ENCODE data around the gene PLEK2. TPM values are rescaled to one million over a fixed set of nuclear protein-coding genes. Genes with fewer than 3 reads are reported as not detected.

The PLEK2 gene
- total and polyA plus RNA-seq, 2 of the 13 experiments (the other 11 are each of a cell fraction or from before 2014, with no cell fraction given) = 0.26 to 1.5 TPM

DNA sequence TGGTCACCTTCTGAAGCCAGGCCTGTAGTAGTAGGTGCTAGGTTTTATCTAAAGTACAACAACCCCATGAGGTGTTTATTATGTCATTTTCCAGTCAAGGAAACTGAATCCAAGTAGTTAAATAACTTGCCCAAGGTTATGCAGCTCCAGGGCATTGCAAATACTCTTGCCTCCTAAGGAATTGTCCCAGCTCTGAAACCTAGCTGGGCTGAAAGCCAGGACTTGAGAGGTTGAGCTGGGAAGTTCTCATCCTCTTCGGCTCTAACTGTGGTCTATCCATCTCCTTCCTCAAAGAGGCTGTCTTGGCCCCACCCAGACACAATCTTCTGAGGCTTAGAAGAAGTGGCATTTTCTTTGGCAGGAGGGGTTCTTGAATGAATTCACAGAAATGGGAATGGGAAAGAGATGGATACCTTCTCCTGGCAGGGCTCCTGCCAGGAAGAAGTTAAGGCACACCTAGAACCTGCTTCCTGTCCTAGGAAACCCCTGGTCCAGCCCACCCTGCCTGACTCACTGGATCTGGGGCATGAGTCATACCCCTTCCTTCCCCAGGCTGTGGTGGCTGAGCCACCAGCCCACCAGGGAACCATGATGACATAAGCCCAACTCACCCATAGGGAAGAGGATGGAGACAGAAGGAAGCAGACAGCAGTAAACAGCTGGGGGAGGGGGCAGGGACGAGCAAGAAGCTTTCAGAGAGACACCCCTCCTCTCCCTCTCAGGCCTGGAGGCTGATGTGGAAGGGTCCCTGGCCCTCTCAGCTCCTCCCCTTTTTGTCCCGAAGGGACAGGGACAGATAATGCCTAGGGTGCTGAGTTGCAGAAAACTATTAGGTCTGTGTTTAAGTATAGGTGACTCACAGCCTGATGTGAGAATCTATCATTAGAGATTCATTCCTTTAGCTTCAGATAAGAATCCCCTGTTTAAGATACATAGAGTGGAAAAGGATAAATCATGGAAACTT, 2.1 kb upstream of the PLEK2 start:
- intact Hi-C loops (cut with micrococcal nuclease; ENCODE audit: unreplicated experiment) = no loop called here
- Histone ChIP-seq H3K79me2 (ENCODE audit: insufficient read depth, low read length) (no peaks in the 10 kb centered on the region), H4K20me1 (ENCODE audit: insufficient read depth, low read length) (no peaks in the 10 kb centered on the region), H3K27me3 (ENCODE audit: control insufficient read depth in 1 of 2, insufficient read depth in 2 of 2, low read length in 2 of 2) (no peaks in the 10 kb centered on the region), H3K4me1 (ENCODE audit: insufficient read depth, low read length) (peaks cover 30% of the 10 kb centered on the region), H3K9me3 (ENCODE audit: low read length) (no peaks in the 10 kb centered on the region), H3K36me3 (replicated peaks in 1 of 2; ENCODE audit: control insufficient read depth in 1 of 2, insufficient read depth in 2 of 2, low read length in 2 of 2) (no peaks in the 10 kb centered on the region), H3K27ac (ENCODE audit: extremely low read length, insufficient read depth, low read length) (no peak overlapping the region), H2AFZ (ENCODE audit: low read length) (no peak overlapping the region), H3K9ac (ENCODE audit: insufficient read depth, low read depth, low read length) (no peak overlapping the region), H3K4me3 (replicated peaks in 1 of 3; ENCODE audit: insufficient read depth in 1 of 3, low read depth in 2 of 3, low read length in 3 of 3) (no peak overlapping the region), H3K4me2 (ENCODE audit: low read depth, low read length) (no peak overlapping the region)
- 25% methylated on average over 3 of the region's 3 CpGs for WGBS (ENCODE audit: low lambda C conversion rate)
- ATAC-seq = no peak; the same call in 2 of the 3 replicates
- ChIA-PET POLR2A (no interaction called here), CTCF (ENCODE audit: low intra/inter-chr PET ratio, low total read pairs) (no interaction called here)
- in situ Hi-C loops (cut with HindIII; ENCODE audit: extremely low pct_ligation_motif_present, low pct_unique_long_range_greater_than_20kb) = no loop called here
- FAIRE-seq = no peak
- DNase-seq (ENCODE audit: low spot score) = peak; percentile 24
- peak; percentile 84 for TF ChIP-seq FOSL2 (CRISPR knock-in tag; IDR thresholded peaks at IDR 0.05)
- TF ChIP-seq, protein P1, sequence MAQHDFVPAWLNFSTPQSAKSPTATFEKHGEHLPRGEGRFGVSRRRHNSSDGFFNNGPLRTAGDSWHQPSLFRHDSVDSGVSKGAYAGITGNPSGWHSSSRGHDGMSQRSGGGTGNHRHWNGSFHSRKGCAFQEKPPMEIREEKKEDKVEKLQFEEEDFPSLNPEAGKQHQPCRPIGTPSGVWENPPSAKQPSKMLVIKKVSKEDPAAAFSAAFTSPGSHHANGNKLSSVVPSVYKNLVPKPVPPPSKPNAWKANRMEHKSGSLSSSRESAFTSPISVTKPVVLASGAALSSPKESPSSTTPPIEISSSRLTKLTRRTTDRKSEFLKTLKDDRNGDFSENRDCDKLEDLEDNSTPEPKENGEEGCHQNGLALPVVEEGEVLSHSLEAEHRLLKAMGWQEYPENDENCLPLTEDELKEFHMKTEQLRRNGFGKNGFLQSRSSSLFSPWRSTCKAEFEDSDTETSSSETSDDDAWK (CRISPR knock-in tag; IDR thresholded peaks at IDR 0.05) = no peak
- TF ChIP-seq RBM22 (optimal IDR thresholded peaks at IDR 0.05; ENCODE audit: low read length) = no peak
- BruUV-seq (replicated peaks) = no TSS peak

DNA sequence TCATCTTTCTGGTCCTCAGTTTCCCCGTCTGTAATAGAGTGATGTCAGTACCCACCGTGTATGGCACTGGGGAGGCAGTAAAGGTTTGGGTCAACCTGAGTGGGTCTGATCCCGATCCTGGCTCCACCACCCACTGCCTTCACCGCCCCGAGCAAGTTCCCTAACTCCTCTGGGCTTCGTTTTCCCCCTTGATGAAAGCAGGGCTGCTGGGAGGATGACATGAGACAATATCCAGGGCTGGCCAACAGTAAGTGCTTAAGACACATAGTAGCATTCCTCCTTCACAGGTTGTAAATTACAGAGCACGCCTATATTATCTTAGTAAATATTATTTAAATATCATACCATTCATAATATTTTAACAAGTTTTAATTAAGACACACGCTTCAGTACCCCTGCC, 595 bp downstream of the PLEK2 start:
- intact Hi-C loops (cut with micrococcal nuclease; ENCODE audit: unreplicated experiment) = no loop called here
- Histone ChIP-seq H2AFZ (ENCODE audit: low read length) (no peak overlapping the region), H3K9me3 (ENCODE audit: low read length) (no peaks in the 10 kb centered on the region), H3K9ac (ENCODE audit: insufficient read depth, low read depth, low read length) (no peak overlapping the region), H3K36me3 (replicated peaks in 1 of 2; ENCODE audit: control insufficient read depth in 1 of 2, insufficient read depth in 2 of 2, low read length in 2 of 2) (no peaks in the 10 kb centered on the region), H3K4me2 (ENCODE audit: low read depth, low read length) (no peak overlapping the region), H3K4me1 (ENCODE audit: insufficient read depth, low read length) (peaks cover 27% of the 10 kb centered on the region), H3K27ac (ENCODE audit: extremely low read length, insufficient read depth, low read length) (no peak overlapping the region), H3K4me3 (replicated peaks in 1 of 3; ENCODE audit: insufficient read depth in 1 of 3, low read depth in 2 of 3, low read length in 3 of 3) (no peak overlapping the region), H3K79me2 (ENCODE audit: insufficient read depth, low read length) (no peaks in the 10 kb centered on the region), H4K20me1 (ENCODE audit: insufficient read depth, low read length) (no peaks in the 10 kb centered on the region), H3K27me3 (ENCODE audit: control insufficient read depth in 1 of 2, insufficient read depth in 2 of 2, low read length in 2 of 2) (no peaks in the 10 kb centered on the region)
- BruUV-seq (replicated peaks) = no TSS peak
- ATAC-seq (no peak), DNase-seq (ENCODE audit: low spot score) (no peak), FAIRE-seq (no peak)
- POLR2A ChIA-PET = no interaction called here
- 53% methylated on average over 8 of the region's 8 CpGs for WGBS (ENCODE audit: low lambda C conversion rate)
- CTCF ChIA-PET (ENCODE audit: low intra/inter-chr PET ratio, low total read pairs) = no interaction called here
- in situ Hi-C loops (cut with HindIII; ENCODE audit: extremely low pct_ligation_motif_present, low pct_unique_long_range_greater_than_20kb) = no loop called here
- TF ChIP-seq FOXP1 (IDR thresholded peaks at IDR 0.05) = no peak
- no peak for TF ChIP-seq FOXP1 (CRISPR knock-in tag; IDR thresholded peaks at IDR 0.05)
- TF ChIP-seq, protein P2, sequence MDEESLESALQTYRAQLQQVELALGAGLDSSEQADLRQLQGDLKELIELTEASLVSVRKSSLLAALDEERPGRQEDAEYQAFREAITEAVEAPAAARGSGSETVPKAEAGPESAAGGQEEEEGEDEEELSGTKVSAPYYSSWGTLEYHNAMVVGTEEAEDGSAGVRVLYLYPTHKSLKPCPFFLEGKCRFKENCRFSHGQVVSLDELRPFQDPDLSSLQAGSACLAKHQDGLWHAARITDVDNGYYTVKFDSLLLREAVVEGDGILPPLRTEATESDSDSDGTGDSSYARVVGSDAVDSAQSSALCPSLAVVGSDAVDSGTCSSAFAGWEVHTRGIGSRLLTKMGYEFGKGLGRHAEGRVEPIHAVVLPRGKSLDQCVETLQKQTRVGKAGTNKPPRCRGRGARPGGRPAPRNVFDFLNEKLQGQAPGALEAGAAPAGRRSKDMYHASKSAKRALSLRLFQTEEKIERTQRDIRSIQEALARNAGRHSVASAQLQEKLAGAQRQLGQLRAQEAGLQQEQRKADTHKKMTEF (CRISPR knock-in tag; IDR thresholded peaks at IDR 0.05) = no peak
- TF ChIP-seq, protein P3, sequence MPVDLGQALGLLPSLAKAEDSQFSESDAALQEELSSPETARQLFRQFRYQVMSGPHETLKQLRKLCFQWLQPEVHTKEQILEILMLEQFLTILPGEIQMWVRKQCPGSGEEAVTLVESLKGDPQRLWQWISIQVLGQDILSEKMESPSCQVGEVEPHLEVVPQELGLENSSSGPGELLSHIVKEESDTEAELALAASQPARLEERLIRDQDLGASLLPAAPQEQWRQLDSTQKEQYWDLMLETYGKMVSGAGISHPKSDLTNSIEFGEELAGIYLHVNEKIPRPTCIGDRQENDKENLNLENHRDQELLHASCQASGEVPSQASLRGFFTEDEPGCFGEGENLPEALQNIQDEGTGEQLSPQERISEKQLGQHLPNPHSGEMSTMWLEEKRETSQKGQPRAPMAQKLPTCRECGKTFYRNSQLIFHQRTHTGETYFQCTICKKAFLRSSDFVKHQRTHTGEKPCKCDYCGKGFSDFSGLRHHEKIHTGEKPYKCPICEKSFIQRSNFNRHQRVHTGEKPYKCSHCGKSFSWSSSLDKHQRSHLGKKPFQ (CRISPR knock-in tag; IDR thresholded peaks at IDR 0.05; ENCODE audit: insufficient replicate concordance) = no peak
- no peak for TF ChIP-seq SRSF4 (IDR thresholded peaks at IDR 0.05; ENCODE audit: low read depth, low read length, poor library complexity, severe bottlenecking)
- no peak for TF ChIP-seq ZNF619 (CRISPR knock-in tag; IDR thresholded peaks at IDR 0.05)
- TF ChIP-seq, protein P4, sequence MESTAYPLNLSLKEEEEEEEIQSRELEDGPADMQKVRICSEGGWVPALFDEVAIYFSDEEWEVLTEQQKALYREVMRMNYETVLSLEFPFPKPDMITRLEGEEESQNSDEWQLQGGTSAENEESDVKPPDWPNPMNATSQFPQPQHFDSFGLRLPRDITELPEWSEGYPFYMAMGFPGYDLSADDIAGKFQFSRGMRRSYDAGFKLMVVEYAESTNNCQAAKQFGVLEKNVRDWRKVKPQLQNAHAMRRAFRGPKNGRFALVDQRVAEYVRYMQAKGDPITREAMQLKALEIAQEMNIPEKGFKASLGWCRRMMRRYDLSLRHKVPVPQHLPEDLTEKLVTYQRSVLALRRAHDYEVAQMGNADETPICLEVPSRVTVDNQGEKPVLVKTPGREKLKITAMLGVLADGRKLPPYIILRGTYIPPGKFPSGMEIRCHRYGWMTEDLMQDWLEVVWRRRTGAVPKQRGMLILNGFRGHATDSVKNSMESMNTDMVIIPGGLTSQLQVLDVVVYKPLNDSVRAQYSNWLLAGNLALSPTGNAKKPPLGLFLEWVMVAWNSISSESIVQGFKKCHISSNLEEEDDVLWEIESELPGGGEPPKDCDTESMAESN (CRISPR knock-in tag; conservative IDR thresholded peaks at IDR 0.05) = no peak
- TF ChIP-seq TGIF2 (CRISPR knock-in tag; IDR thresholded peaks at IDR 0.05) = no peak
